ENCODE data around the gene ZFR2.
"Not testable (repeated sequence)": the region's sequence is repeated elsewhere in the genome, so short reads cannot be mapped to it uniquely, and the experiment has no call there.

The ZFR2 gene

DNA sequence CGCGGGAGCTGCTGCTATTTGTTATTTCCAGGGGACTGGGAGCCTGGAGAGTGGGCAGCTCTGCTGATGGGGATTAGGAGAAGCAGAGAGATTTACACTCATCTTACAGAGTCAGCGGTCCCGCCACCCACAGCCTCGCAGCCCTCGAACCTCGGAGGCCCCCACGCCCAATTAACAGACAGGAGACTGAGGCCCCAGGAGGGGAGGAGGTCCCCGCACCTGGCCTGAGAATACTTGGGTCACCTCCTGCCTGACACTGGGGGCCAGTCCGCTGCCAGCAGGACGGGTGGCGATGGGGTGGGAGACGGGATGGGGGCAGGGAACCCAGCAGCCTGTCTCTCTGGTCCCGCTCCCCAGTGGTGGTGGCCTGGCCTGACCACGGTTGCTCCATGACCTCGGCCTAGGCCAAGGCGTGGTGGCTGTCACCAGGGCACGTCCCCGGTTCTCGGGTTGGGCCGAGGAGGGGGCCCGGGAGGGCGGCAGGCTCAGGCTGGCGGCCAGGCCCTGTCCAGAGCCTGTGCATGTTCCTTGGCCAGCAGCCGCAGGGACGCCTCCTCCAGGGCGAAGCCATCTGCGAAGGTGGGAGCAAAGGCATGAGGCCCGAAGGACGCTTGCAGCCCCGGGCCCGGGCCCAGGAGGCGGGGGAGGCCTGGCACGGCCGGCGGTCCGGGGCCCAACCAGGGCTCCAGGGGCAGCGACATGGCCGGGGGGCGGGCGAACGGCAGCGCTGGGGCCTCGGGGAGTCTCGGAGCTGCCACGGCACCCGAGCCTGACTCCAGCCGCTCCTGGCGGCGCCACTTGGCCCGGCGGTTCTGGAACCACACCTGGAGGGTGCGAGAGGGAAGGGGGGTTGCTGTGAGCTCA is 98.5 kb downstream of the ZFR2 start:
- DNase-seq (ENCODE audit: low read depth), result no peak

DNA sequence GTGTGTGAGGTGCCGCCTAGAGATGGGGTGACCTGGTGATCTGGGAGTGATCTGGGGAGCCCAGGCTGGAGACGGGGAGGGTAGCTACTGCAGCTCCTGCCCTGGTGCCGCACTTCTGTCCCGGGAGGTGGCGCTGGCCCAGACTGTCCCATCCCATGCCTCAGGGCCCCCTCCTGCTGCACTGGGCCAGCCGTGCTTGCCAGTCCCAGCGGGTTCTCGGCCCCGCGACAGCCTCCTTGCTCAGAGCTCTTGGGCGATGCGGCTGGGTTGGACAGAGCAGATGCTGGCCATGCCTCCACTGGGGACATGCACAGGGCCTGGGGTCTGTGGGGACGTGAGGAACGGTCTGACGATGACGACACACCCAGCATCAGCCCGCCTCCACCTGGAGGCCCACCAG is 99.3 kb downstream of the ZFR2 start:
- no peak for DNase-seq (ENCODE audit: low read depth)

DNA sequence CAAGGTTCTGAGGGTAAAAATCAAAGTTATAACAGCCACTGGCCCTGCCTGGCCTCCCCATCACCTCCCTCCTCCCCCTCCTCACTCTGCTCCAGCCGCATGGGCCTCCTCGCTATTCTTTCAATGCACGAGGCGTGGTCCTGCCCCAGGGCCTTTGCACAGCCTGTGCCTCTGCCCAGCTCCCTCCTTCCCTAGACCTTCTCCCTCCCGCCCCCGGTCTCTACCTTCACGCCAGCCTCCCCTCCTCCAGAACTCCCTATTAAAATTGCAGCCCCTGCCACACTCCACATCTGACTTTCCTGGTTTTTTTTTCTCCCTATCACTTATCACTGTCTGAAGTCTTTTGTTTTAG is 100.1 kb downstream of the ZFR2 start:
- DNase-seq (ENCODE audit: low read depth), result no peak

DNA sequence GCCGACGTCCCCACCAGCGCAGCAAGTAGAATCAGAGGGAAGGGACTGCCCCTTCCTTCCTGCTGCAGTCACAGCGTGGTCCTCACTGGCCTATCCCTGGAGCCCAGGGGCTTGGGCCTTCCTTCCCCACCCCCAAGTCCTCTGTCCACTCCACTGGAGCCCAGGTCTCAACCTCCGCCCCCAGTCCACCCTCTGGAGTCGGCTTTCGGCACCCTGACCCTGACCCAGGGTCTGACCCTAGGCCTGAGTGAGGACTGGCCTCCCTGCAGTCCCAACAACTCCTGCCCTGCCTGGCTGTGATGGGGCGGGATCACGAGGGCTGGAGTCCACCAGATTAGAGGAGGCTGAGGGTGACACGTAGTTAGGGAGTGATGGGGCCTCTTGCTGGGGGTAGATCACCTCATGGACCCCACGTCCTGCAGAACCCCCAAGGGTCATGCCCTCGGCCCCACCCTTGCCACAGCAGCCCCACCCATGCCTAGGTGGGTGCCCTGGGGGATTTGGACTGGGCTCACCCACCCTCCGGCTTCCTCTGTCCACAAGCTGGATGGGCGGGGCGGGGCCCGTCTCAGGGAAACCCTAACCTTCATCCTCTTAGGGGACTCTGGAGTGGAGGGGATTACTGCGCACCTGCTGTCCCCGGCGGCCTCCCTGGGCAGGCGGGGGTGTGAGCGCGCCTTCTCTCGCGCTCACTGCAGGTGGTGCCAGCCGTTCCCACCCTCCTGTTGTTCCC is 100.7 kb downstream of the ZFR2 start:
- DNase-seq (ENCODE audit: low read depth), result no peak

DNA sequence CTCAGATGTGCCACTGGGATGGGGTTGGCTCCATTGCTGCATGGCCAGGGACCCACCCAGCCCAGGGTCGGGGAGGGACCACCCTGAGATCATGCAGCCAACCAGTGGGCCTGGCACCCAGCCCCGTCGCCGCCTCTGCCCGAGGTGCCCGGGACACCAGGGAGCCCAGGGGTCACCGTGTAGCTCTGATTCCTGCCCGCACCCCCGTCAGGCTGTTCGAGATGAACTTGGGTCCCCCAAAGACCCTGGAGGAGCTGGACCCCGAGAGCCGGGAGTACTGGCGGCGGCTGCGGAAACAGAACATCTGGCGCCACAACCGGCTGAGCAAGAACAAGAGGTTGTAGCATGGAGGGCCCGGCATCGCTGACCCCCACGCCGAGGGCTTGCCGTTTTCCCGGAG is 101.8 kb downstream of the ZFR2 start:
- no peak for DNase-seq (ENCODE audit: low read depth)

DNA sequence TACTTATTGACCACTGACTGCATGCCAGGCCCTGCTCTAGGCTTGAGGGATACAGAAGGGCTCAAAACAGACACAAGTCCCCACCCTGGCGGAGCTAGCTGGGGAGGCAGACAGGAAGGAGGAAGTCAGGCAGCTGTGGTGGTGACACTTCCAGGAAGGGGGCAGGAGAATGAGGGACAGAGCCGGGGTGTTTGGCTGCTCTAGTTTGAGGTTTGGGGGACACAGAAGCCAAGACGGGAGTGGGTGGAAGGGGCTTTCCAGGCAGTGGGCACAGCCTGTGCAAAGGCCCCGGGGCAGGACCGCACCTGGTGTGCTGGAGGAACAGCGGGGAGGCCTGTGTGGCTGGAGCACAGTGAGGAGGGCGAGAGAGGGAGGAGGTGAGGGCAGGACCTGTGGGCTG is 102.3 kb downstream of the ZFR2 start:
- DNase-seq (ENCODE audit: low read depth), result no peak

DNA sequence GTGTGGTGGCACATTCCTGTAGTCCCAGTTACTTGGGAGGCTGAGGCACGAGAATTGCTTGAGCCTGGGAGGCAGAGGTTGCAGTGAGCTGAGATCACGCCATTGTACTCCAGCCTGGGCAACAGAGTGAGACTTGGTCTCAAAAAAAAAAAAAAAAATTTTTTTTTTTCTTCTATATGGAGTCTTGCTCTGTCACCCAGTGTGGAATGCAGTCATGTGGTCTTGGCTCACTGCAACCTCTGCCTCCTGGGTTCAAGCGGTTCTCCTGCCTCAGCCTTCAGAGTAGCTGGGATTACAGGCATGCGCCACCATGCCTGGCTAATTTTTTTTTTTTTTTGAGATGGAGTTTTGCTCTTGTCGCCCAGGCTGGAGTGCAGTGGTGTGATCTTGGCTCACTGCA is 103.1 kb downstream of the ZFR2 start:
- not testable (repeated sequence) for DNase-seq (ENCODE audit: low read depth)

DNA sequence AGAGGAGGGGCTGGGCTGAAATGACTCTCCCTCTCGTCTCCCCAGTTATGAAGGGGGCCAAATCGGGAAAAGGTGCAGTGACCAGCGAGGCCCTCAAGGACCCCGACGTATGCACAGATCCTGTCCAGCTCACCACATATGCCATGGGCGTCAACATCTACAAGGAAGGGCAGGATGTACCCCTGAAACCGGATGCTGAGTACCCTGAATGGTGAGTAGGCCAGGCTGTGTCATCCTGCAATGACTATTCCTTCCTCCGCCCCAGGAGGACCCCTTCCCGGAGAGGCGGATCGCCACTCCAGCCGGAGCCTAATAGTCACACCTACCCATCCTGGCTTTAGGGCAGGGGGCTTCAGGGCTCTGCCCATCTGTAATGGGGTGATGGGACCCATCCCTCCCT is 103.7 kb downstream of the ZFR2 start:
- no peak for DNase-seq (ENCODE audit: low read depth)

DNA sequence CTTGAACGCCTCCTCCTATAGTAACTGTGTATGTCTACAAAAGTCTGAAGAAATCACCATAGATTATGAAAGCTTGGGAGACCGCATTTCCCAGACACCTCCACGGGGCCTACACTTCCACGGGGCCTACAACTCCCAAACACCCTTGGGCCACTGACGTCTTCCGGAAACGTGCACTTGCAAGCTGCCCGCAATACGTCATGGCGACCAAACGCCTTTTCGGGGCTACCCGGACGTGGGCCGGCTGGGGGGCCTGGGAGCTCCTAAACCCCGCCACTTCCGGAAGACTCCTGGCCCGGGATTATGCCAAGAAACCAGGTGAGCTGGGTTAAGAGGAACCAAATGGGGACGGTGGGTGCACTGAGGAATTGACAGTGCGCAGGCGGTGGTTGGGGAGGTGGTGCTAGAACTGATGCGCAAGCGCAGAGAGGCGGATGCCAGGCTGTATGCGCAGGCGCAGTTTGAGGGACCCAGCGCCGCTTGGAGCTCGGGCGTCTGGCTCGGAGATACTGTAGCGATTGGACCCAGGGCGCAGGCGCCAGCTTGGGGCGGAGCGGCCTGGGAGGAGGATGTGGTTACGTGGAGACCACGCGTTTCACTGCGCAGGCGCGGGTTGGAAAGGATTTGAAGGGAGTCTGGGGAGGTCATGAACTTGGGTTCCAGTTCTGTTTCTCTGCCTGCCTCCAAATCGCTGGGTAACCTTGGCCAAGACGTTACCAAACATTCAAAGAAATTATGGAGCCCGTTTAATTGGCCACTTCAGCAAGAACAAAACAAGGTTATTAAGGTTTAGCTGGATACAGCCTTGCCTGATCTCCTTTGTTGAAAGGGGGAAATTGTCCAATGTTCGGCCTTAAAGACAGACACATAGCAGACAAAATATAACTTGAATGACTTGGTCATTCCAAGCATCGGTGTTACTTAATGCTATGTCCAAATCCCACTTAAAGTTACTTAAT is 106.1 kb downstream of the ZFR2 start, which contains the start of gene MRPL54:
MRPL54 (plus strand) TSS at position 182 of the 959 bp plus-strand sequence; CDS start at position 201, 19 bp downstream.
- peak; percentile 98 for DNase-seq (ENCODE audit: low read depth)

DNA sequence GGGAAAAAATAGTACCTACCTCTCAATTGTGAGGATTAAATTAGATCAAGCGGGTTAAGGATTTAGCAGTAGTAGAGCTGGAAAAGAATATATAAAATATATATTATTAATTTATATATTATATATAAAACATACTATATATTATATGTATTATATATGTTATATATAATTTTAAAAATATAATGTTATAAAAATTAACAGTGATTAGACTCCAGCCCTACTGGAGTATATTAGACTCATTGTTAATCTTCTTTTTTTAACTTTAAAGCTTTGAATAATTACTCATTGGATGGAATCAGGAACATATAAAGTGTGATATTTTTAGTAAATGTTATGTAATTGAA is 106.7 kb downstream of the ZFR2 start:
- DNase-seq (ENCODE audit: low read depth), result no peak

DNA sequence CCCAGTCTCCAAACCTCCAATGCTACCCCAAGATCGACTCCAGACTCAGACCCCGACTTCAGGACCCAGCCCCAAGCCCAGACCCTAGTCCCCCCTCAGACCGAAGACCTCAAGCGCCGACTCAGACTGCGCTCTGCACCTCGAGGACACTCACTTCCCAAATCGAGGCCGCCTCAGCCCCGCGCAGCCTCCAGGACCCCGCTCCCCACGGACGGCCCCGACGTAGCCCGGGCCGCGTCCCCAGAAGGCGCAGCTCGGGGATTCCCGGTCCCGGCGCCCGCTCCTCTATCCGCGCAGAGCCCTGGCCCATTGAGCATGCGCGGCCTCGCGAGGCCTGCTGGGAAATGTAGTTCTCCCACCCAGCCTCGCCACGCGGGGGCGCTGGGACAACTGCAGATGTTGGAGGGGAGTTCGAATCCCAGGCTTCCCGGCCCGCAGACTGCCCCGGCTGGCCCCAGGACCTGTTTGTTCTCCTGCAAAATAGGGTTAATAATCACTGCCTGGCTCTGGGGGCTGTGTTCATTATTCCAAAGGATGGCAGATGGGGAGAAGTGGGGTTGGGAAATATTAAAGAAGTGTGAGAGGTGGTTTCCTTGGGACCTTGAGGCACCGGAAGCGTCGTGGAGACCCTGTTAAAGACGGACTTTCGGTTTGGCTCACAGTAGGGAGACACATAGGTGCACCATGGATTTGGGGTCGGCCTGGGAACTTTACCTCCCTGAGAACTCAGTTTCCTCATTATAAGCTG is 107.3 kb downstream of the ZFR2 start, which contains the start of gene APBA3:
APBA3 (minus strand) TSS at position 311 of the 748 bp plus-strand sequence. CDS start 1,428 bp downstream, outside the sequence.
- peak; percentile 77 for DNase-seq (ENCODE audit: low read depth)

DNA sequence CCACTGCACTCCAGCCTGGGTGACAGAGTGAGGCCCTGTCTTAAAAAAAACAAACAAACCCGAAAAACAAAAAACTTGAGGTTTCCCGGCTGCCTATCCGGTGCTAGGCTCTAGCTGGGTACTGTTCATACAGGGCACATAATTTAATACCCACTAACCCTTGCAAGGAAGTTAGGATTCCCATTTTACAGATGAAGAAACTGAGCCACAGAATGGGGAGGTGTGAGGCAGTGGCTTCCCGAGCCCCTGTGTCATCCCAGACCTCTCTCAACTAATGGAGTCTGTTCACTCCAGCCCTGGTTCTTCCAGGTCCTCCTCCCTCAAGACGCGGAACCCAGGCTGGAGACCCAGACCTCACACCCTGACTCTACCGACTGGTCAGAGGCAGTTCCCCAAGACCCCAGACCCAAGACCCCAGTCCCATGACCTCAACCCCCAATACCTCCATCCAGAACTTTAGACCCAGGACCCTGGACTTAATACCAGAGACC is 107.9 kb downstream of the ZFR2 start:
- DNase-seq (ENCODE audit: low read depth), result no peak

DNA sequence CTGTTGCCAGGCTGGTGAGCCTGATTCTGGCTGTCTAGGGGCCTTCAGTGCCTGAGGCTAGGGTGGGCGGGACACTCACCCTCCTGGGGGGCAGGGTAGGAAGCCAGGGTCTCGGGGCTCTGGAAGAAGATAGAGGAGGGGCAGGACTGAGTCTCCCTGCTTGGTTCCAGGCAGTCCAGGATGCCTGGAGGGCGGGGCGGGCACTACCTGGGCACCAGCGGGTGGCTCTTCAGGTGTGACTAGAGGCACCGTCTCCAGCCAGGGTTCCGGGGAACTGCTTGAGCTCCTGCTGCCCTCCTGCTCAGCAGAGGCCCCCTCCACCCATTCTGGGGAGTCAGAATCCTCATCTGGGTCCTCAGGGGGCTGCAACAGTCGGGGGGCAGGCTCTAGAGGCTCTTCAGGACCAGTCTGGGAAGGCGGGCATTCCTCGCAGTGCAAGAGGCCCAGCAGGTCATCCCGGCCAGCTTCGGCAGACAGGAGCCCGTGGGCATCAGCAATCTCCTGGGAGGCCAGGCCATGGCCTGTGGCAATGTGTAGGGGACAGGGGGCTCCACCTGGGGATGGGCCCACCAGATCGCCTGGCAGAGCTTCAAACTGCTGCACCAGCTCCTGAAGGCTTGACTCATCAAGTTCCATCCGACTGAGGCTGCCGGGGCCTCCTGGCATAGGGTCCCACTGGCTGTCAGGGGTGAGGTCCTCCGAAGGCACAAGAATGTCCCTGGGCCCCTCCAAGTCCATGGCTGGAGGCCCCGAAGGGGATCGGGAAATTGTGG is 109.2 kb downstream of the ZFR2 start:
- no peak for DNase-seq (ENCODE audit: low read depth)

DNA sequence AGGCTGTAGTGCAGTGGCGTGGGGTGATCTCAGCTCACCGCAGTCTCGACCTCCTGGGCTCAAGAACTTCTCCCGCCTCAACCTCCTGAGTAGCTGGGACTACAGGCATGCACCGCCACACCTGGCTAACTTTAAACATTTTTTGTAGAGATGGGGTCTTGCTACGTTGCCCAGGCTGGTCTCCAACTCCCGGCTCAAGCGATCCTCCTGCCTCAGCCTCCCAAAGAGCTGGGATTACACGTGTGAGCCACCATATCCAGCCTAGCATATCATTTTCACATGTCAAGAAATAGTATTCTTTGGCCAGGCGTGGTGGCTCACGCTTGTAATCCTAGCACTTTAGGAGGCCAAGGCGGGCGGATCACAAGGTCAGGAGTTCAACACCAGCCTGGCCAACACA is 110.5 kb downstream of the ZFR2 start:
- DNase-seq (ENCODE audit: low read depth), result not testable (repeated sequence)

DNA sequence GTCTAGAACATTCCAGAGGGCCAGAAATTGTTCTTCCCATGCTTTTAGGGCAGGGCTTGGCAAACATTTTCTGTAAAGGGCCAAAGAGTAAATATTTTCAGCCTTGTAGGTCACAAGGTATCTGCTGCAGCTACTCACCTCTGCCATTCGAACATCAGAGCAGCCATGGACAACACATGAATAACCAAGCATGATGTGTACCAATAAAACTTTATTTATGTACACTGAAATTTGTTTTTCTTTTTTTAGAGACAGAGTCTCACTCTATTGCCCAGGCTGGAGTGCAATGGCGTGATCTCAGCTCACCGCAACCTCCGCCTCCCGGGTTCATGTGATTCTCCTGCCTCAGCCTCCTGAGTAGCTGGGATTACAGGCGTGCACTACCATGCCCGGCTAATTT is 111.1 kb downstream of the ZFR2 start:
- not testable (repeated sequence) for DNase-seq (ENCODE audit: low read depth)

Measured in GM04504 (cell line).